Stimulated activated CD4-positive, alpha-beta T cell treated with anti-CD3 and anti-CD28 coated beads, Interleukin-4, amount 100 ng/mL, for 1 hour (primary cell): ENCODE results near the gene TCAP.

Experiments
- DNase-seq: peaks from one replicate; pipeline ENCODE4 v3.0.0-alpha.2; 2020

Gene TCAP

DNA sequence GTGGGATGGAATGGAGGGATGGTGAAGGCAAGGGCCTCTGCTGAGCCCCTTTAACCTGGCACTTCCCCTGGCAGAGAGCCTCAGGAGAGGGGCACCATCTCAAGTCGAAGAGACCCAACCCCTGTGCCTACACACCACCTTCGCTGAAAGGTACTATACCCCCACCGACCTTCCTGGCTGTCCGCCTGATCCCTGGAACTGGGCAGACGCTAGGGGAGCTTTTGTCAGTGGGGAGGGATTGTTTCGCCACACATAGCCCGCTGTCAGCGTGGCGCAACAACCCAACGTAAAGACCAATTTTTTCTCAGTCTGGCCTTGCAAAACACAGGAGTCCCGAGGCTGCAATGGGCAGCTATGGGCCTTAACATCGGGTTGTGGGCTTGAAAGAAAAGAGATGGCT is 35.3 kb upstream of the TCAP start:
- no peak for DNase-seq

DNA sequence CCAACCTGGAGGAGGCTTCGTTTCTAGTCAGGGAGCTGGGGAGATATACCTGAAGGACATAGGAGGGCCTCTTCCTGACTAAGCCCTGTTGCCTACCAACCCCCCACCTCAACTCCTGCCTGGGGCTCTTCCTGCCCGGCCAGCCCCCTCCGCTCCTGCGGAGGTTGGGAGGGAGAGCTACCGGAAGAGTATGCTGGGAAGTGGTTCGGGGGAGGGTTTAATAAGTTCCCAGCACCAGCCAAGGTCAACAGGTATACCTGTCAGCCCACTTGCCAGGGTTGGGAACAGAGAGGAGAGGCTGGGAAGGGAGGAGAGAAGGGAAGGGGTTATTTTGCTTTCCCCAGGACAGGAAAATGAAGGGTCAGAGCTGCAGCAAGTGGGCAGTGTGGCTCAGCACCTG is 33.7 kb upstream of the TCAP start:
- DNase-seq = no peak

DNA sequence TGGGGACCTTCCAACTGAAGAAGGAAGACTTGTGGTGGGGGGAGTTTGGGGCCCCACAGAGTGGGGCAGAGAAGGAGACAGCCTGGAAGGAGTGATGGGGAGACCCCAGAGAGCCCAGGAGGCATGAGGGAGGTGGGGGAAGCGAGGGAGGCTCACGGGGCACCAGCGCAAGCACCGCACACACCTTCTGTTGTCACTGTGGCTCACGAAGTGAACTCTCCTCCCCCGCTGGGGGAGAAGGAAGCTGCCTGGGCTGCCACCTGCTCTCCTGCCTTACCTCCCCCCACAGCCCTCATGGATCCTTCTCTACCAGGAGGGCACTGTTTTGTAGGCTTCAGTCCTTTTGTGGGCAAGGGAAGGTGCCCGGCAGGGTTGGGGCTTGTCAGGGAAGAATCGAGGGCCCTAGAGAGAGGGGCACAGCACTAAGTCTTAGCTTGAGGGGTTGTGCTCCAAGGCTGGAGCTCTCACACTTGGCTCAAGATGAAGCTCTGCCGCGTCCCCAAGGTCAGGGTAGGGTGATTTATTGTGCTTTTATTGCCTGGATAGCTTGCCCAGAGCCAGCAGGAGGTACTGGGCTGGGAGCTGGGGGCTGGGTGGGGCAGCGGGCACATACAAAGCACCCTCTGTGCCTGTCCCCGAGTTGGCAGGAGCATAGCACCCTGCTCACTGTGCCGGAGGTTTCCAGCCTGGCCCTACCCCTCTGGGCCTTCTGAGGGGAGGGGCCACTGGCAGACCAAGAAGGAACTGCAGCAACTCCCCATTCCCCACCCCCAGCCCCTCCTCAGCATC is 32.8 kb upstream of the TCAP start:
- DNase-seq = no peak

DNA sequence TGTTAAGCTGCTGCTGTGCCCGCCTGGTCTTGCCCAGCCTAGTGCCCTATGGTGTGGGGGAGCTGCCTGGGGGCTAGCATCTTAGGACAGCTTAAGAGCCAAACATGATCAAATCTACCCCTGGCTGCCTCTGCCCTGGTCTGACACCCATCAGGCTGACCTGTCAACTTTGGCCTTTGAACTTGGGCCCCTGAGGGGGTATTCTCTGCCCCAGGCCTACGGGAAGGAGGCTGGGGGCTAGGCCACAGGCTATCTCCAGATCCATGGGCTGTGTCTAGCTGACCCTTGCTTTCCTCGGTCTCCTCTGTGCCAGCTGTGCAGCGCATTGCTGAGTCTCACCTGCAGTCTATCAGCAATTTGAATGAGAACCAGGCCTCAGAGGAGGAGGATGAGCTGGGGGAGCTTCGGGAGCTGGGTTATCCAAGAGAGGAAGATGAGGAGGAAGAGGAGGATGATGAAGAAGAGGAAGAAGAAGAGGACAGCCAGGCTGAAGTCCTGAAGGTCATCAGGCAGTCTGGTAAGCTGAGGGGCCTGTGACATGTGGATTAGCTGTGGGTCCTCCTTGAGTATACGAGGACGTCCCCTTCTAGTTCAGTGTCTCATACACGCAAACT is 31.5 kb upstream of the TCAP start:
- no peak for DNase-seq

DNA sequence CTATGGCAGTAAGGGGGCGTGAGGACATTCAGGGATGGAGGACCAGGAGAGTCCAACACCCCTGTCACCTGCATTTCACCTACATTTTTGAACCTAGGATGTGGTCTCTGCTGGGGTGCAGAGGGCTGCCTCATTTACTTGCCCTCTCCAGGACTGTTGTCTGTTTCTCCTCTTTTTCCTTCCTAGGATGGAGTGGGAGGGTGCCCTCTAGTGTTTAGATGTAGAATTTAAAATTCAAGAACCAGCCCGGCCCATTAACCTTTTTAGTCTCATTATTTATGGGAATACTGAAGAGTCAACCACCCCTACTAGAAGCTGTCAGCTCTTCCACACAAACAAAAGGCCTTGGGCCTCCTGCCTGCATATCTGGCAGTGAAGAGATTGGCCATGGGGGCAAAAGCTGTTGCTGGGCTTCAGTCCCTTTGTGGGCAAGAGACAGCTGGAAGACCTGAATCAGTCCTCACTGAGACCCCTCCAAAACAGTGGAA is 30.7 kb upstream of the TCAP start:
- no peak for DNase-seq

DNA sequence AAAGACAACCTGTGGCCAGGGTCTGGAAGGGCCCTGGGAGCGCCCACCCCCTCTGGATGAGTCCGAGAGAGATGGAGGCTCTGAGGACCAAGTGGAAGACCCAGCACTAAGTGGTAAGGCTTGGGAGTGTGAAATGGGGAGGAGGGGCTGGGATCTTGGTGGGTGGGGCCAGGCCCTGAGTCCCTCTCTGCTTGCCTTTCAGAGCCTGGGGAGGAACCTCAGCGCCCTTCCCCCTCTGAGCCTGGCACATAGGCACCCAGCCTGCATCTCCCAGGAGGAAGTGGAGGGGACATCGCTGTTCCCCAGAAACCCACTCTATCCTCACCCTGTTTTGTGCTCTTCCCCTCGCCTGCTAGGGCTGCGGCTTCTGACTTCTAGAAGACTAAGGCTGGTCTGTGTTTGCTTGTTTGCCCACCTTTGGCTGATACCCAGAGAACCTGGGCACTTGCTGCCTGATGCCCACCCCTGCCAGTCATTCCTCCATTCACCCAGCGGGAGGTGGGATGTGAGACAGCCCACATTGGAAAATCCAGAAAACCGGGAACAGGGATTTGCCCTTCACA is 29.5 kb upstream of the TCAP start:
- no peak for DNase-seq

DNA sequence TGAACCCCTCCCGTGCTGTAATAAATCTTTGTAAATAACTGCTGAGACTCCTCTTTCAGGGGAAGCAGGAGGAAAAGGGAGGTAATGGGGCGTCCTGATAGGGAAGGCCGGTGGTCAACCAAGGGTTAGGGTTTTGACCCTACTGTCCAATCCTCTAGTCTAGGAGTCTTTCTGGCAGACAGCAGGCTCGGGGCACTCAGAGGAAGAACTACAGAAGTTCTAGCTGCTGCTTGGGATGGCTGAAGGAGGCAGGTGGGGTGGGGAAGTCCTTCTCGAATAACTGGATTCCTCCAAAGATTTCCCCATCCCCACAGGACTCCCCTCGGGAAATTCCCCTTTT is 28.6 kb upstream of the TCAP start:
- DNase-seq = no peak

DNA sequence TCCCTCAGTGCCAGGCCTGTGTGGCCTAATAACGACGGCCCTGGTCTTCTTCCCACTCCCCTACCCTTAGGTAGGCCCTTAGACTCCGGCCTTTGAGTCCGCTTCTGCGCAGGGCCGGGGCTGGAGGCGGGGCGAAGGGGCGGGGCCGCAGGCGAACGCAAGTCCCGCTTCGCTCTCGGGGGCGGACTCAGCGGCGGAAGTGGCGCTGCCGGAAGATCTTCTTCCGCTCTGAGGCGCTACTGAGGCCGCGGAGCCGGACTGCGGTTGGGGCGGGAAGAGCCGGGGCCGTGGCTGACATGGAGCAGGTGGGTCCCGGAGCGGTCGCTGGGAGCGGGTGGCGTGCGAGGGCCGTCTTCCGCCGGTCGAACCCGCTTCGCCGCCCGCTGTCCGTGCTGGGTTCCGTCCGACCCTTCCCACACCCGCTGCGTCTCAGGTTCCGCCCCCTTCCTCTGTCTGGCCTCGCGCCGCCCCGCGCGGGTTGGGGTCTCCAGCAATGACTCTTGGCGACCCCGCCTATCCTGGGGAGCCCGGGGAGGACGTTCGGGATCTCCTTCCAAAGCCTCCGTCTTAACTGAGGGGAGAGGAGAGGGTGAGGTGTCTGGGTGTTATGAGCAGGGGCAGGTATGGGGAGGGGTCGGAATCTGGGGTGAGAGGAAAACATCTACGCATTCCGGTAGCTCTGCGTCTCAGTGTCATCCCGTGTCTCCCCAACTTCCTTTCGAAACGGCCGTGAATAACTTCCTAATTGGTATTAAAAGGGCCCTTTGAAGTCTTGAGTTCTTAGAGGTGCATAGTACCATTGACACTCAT is 28.0 kb upstream of the TCAP start, which contains the start of gene STARD3:
STARD3 (plus strand) TSS at position 218 of the 810 bp plus-strand sequence. CDS start 16,388 bp downstream, outside the sequence.
- peak; percentile 94 for DNase-seq

DNA sequence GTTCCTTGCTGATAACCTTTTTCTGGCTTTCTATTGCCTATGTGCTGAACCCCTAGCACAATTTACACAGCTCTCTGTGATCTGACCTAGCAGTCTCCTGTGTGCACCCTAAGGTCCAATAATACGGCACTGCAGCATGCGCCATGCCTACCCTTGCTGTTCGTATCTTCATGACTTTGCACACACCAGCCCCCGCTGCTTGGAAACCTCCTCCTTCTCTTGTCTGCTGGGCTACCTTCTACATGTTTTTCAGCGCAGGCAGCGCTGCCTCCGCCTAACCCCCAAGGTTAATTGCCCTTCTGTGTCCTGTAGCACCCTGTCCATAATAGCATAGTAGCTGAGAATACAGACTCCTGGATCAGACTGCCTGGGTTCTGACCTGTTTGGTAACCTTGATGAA is 26.8 kb upstream of the TCAP start:
- DNase-seq = no peak

- DNase-seq = no peak
Observed at GRCh38 chr17:39639043-39639442, 26.1 kb upstream of the TCAP start.

DNA sequence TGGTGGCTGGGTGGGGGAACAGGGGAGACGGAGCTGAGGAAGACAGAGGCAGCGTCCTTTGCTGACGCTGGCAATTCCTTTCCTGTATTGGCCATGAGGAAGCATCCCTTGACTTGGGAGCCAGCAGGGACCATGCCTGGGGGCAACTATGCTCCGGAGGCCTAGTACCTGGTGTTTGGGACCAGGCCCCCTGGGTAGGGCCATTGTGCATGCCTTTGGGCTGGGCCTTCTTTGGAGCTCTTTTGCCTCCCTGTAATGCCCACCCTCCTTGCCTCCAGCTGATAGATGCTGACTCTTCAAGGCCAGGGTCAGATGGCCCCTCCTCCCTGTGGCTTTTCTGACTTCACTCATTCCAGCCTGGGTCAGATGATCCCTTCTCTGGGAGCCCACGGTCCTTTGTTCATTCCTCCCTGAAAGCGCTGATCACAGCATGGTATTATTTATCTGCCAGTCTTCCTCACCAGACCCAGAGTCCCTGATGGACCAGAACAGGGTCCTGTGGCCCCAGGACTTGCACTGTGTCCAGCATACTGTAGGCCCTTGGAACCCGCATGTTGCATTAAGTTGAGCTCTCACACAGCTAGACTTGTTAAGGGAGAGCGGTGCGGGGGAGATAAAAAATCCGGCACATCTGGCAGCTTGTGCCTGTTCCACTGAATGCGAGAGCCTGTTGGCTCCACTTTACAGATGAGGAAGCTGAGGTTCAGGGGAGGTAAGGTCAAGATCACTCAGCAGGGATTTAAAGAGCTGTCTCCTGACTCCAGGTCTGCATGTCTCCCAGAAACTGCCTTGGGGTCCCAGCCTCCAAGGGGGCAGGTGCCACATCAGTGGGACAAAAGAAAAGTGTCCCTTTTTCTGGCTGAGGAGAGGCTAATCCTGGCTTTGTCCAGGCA is 25.3 kb upstream of the TCAP start:
- no peak for DNase-seq

GRCh38 chr17:39640591-39641031 is 24.5 kb upstream of the TCAP start:
- DNase-seq = no peak

DNA sequence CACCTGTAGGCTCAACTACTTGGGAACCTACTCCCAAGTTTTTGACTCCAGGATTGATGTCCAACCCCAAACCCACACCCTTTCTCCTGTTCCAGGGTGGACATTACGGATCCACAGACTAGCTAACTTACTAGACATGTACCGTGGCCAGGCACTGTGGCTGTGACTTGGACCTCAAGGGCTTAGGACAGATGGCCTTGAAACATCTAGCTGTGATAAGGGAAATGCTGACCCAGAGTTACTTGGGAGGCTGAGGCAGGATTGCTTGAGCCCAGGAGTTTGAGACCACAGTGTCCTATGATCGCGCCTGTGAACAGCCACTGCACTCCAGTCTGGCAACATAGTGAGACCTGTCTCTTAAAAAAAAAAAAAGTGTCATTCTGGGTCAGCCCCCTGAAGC is 24.1 kb upstream of the TCAP start:
- no peak for DNase-seq

- DNase-seq = no peak
Observed at GRCh38 chr17:39641883-39642282, 23.3 kb upstream of the TCAP start.

GRCh38 chr17:39642291-39643074 is 22.7 kb upstream of the TCAP start:
- no peak for DNase-seq

DNA sequence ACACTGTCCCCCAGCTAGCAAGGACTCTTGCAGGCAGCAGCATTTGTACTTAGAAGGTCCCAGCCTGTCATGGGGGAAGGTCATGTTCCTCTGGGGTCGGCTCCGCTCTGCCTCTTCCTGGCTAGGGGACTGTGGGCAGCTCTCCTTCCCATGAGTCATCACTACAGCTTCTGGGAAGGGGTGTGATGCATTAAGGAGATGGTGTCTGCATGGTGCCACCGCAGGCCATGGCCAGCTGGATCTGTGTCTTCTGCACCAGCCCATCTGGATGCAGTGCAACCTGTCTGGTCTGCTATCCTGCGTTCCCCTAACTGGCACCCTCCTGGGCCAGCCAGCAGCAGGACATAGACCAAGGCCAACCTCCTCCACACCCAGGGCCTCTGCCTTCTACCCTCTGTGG is 21.9 kb upstream of the TCAP start:
- DNase-seq = no peak

DNA sequence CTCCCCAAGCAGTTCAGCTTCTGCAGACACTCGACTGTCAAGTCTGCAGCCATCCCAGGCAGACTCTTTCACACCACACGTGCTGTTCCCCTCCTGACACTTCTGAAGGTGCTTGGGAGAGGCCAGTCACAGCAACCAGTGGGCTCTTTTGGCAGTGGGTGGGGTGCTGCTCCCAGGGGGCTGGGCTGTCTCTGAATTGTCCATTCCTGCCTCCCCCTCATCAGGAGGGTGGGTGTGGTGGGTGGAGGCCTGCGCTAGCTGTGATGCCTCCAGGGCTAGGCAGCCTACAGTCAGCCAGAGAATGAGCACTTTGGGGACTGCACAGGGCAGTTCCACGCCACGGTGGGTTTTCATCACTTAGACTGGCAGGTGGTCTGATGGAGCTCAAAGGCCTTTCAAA is 17.9 kb upstream of the TCAP start:
- DNase-seq = no peak

DNA sequence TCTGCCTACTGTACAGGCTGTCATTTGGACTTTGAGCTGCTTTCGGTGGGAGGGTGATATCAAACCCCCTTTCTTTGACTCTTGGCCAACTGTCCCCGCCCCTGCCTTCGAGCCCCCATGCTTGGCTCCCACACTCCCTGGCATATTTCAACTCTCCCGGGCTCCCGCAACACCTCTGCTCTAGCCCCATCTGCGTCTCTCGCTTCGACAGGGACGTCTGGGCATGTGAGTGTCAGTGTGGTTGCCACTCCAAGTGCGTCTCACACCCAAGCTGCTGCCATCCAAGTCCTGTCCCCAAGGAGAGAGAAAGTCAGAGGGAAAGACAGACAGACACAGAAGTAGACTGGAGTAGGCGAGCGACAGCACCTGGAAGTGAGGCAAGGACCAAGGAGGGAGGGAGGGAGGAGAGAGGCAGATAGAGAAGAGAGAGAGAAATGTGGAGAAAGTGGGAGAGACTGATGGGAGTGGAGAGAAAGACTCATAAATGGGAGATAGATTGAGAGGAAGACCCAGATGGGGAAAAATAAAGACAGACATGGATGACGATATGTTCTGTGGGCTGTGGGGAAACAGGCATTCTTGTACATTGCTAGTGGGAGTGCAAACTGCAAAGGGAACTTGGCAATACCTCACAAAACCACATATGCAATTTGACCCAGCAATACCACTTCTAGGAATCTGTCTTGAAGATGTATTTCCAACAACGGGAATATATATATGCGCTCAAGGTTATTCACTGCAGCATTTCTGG is 16.4 kb upstream of the TCAP start:
- no peak for DNase-seq

- DNase-seq = no peak
Observed at GRCh38 chr17:39650121-39650579, 15.0 kb upstream of the TCAP start.

- no peak for DNase-seq
Observed at GRCh38 chr17:39651923-39652586, 13.1 kb upstream of the TCAP start.
